Endothelial cell of umbilical vein (primary cell): ENCODE results near the gene SSH2. TPM values are rescaled to one million over a fixed set of nuclear protein-coding genes. Genes with fewer than 3 reads are reported as not detected.

ENCODE experiments used
- BruUV-seq: library from RNA; stranded (reverse); fragments of 400-500 nt; replicated peaks from 2 replicates; lab custom pipeline; 2021; lab: Mats Ljungman, UMichigan
- CTCF ChIA-PET: fragments of 300-600, 350-600 bp; sonication (Branson Sonifier 250); formaldehyde crosslinking; loops from one replicate; lab custom pipeline; 2021; ENCODE audit warnings: antibody characterized with exemption, inconsistent platforms; lab: Charles Lee
- POLR2A ChIA-PET: fragments of 300-600, 350-600 bp; sonication (Branson Sonifier 250); formaldehyde crosslinking; loops from one replicate; lab custom pipeline; 2021; ENCODE audit warnings: antibody characterized with exemption, inconsistent platforms; lab: Charles Lee
- DNase-seq: peaks from one replicate; pipeline ENCODE4 v3.0.0-alpha.2; 2011; ENCODE audit warnings: low read depth, low spot score
- FAIRE-seq: peaks from 2 replicates; lab custom pipeline; 2011; peaks lifted over from hg19 to GRCh38; lab: Jason Lieb, UNC
- H2AFZ ChIP-seq: 2 replicates; pipeline ENCODE4 v1.6.0; 2012; ENCODE audit warnings: low read depth, low read length, control low read depth, inconsistent platforms
- H3K27ac ChIP-seq: 2 replicates; pipeline ENCODE4 v1.5.1; 2011; ENCODE audit warnings: low read depth, mild to moderate bottlenecking, control low read depth, low read length, moderate library complexity; ENCODE audit not compliant: insufficient read depth
- H3K27me3 ChIP-seq, 2 experiments: 2 replicates each; pipeline versions ENCODE4 v1.6.0 to v1.6.1; 2011; ENCODE audit warnings: low read length in 2 of 2, mixed read lengths in 1 of 2; ENCODE audit not compliant: control insufficient read depth in 2 of 2, insufficient read depth in 2 of 2
- H3K36me3 ChIP-seq, 2 experiments: 2 replicates in 1 of 2; 3 replicates in 1 of 2; pipeline ENCODE4 v1.5.1; 2011; ENCODE audit warnings: low read length in 2 of 2, mild to moderate bottlenecking in 1 of 2, moderate library complexity in 1 of 2; ENCODE audit not compliant: control insufficient read depth in 2 of 2, insufficient read depth in 2 of 2; ENCODE audit errors: extremely low read depth in 1 of 2
- H3K4me1 ChIP-seq: 3 replicates; pipeline ENCODE4 v1.5.1; 2011; ENCODE audit warnings: mild to moderate bottlenecking, low read length; ENCODE audit not compliant: control insufficient read depth, insufficient read depth; ENCODE audit errors: extremely low read depth
- H3K4me2 ChIP-seq: 2 replicates; pipeline ENCODE4 v1.6.1; 2011; ENCODE audit warnings: low read length, control low read depth, mixed read lengths; ENCODE audit not compliant: insufficient read depth
- H3K4me3 ChIP-seq, 3 experiments: fragments of 200-600 bp in 1 of 3; sonication (generic), shearing (Covaris generic) in 1 of 3; replicated peaks in 1 of 3; 2 replicates each; pipeline ENCODE4 v1.5.1; 2011 to 2016; ENCODE audit warnings: control low read depth in 3 of 3, low read length in 3 of 3, mild to moderate bottlenecking in 2 of 3, inconsistent platforms in 1 of 3, low read depth in 1 of 3, moderate library complexity in 1 of 3; ENCODE audit not compliant: insufficient read depth in 1 of 3
- H3K79me2 ChIP-seq: 2 replicates; pipeline ENCODE4 v1.6.0; 2012; ENCODE audit warnings: low read length, inconsistent platforms; ENCODE audit not compliant: control insufficient read depth, insufficient read depth
- H3K9ac ChIP-seq: replicated peaks from 2 replicates; pipeline ENCODE3; 2011; ENCODE audit warnings: low read length, control low read depth; ENCODE audit not compliant: insufficient read depth; ENCODE audit errors: extremely low read depth
- H3K9me1 ChIP-seq: replicated peaks from 3 replicates; pipeline ENCODE4 v1.6.0; 2011; ENCODE audit warnings: mild to moderate bottlenecking, low read length; ENCODE audit not compliant: control insufficient read depth, insufficient read depth; ENCODE audit errors: extremely low read depth
- H3K9me3 ChIP-seq: replicated peaks from 2 replicates; pipeline ENCODE4 v1.5.1; 2012; ENCODE audit warnings: low read length, inconsistent platforms; ENCODE audit not compliant: control insufficient read depth, insufficient read depth
- H4K20me1 ChIP-seq: replicated peaks from 2 replicates; pipeline ENCODE3; 2011; ENCODE audit warnings: mild to moderate bottlenecking, low read length; ENCODE audit not compliant: control insufficient read depth, insufficient read depth; ENCODE audit errors: extremely low read depth
- EZH2 ChIP-seq: IDR thresholded peaks from 2 replicates; pipeline ENCODE4 v1.6.1; 2012; ENCODE audit warnings: borderline replicate concordance, low read depth, mild to moderate bottlenecking, moderate library complexity, low read length, inconsistent platforms; ENCODE audit not compliant: severe bottlenecking
- FOS ChIP-seq: IDR thresholded peaks from 2 replicates; pipeline ENCODE4 v1.6.1; 2011; ENCODE audit warnings: mild to moderate bottlenecking, low read length, moderate library complexity, borderline replicate concordance; ENCODE audit not compliant: insufficient read depth
- GATA2 ChIP-seq: IDR thresholded peaks from 2 replicates; pipeline ENCODE4 v1.7.0; 2011; ENCODE audit warnings: low read depth, mild to moderate bottlenecking, moderate library complexity, mixed read lengths, low read length; ENCODE audit not compliant: insufficient read length, insufficient read depth
- JUN ChIP-seq: IDR thresholded peaks from 2 replicates; pipeline ENCODE4 v1.6.1; 2011; ENCODE audit warnings: borderline replicate concordance, low read depth; ENCODE audit not compliant: insufficient read length, insufficient read depth
- MYC ChIP-seq: IDR thresholded peaks from one replicate; pipeline ENCODE4 v1.6.1; 2011; ENCODE audit warnings: mild to moderate bottlenecking, low read depth, low read length
- POLR2A ChIP-seq: IDR thresholded peaks from 2 replicates; pipeline ENCODE4 v1.6.1; 2012; ENCODE audit warnings: low read depth, mild to moderate bottlenecking, control low read depth, low read length
- POLR2AphosphoS5 ChIP-seq: IDR thresholded peaks from 2 replicates; pipeline ENCODE4 v1.6.1; 2012; ENCODE audit warnings: low read depth, mild to moderate bottlenecking, control low read depth, low read length, moderate library complexity; ENCODE audit not compliant: insufficient read depth
- dilution Hi-C: fragments of 300-500 bp; cut with MboI; formaldehyde crosslinking; loops from one replicate; pipeline ENCODE4 v1.15.0; 2019; ENCODE audit warnings: low sequenced_read_pairs; ENCODE audit not compliant: extremely low pct_ligation_motif_present
- intact Hi-C: fragments of 100-400 bp; cut with micrococcal nuclease; formaldehyde crosslinking; loops from one replicate; pipeline ENCODE4 v1.10.0; 2022
- polyA plus RNA-seq, 4 experiments: library from polyadenylated mRNA; depleted of rRNA in 3 of 4; stranded (reverse) in 3 of 4; unstranded in 1 of 4; fragments of >200 nt; gene quantifications; 2 replicates each; pipeline versions ENCODE4 v1.2.1 to v1.2.3, GENCODE V29; 2011 to 2012; ENCODE audit warnings: missing spikeins in 1 of 4
- total RNA-seq: library from RNA; stranded (reverse); gene quantifications from 2 replicates; pipeline ENCODE4 v1.2.3, GENCODE V29; 2021
- TF ChIP-seq, protein P1 (sequence below), 2 donors: IDR thresholded peaks; 1 replicate in 1 of 2; 2 replicates in 1 of 2; pipeline ENCODE4 v1.5.1; 2011; ENCODE audit warnings: low read length in 2 of 2, mild to moderate bottlenecking in 2 of 2, moderate library complexity in 2 of 2, control low read depth in 1 of 2, inconsistent platforms in 1 of 2, low read depth in 1 of 2; ENCODE audit not compliant: insufficient read depth in 1 of 2; ENCODE audit errors: extremely low read depth in 1 of 2
- TF ChIP-seq, protein P2 (sequence below): IDR thresholded peaks from 2 replicates; pipeline ENCODE4 v1.6.1; 2011; ENCODE audit not compliant: insufficient read depth, insufficient read length

Gene SSH2
- total and polyA plus RNA-seq, 2 donors (not counting 3 experiments of a cell fraction or from before 2014, with no cell fraction given) = 24.6 to 60.9 TPM

GRCh38 chr17:29885031-29885640 lies 44.9 kb downstream of the SSH2 start:
- no peak overlapping the region for H3K27ac ChIP-seq
- H3K79me2 ChIP-seq = peaks cover 15% of the 10 kb centered on the region
- H3K9me1 ChIP-seq = no peaks in the 10 kb centered on the region
- intact Hi-C loops (no loop called here), dilution Hi-C loops (no loop called here)
- no peak overlapping the region for H3K4me3 ChIP-seq
- no peak overlapping the region for H2AFZ ChIP-seq
- no peak overlapping the region for H3K9ac ChIP-seq
- ChIA-PET CTCF (interaction anchor here (0.6 to 1.1 kb wide), 4 partner anchors 24 to 279 kb away, joined by 3 to 4 read pairs (median 3); partner anchors contain the start of gene SSH2), POLR2A (no interaction called here)
- FAIRE-seq = no peak
- no peaks in the 10 kb centered on the region for H3K9me3 ChIP-seq
- no TSS peak for BruUV-seq
- no peak for DNase-seq
- H3K27me3 ChIP-seq = no peaks in the 10 kb centered on the region
- no peaks in the 10 kb centered on the region for H3K36me3 ChIP-seq
- peaks cover 4% of the 10 kb centered on the region for H4K20me1 ChIP-seq
- TF ChIP-seq, protein P1, sequence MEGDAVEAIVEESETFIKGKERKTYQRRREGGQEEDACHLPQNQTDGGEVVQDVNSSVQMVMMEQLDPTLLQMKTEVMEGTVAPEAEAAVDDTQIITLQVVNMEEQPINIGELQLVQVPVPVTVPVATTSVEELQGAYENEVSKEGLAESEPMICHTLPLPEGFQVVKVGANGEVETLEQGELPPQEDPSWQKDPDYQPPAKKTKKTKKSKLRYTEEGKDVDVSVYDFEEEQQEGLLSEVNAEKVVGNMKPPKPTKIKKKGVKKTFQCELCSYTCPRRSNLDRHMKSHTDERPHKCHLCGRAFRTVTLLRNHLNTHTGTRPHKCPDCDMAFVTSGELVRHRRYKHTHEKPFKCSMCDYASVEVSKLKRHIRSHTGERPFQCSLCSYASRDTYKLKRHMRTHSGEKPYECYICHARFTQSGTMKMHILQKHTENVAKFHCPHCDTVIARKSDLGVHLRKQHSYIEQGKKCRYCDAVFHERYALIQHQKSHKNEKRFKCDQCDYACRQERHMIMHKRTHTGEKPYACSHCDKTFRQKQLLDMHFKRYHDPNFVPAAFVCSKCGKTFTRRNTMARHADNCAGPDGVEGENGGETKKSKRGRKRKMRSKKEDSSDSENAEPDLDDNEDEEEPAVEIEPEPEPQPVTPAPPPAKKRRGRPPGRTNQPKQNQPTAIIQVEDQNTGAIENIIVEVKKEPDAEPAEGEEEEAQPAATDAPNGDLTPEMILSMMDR (IDR thresholded peaks at IDR 0.05; ENCODE audit: extremely low read depth in 1 of 2, insufficient read depth in 1 of 2, low read depth in 1 of 2, low read length in 2 of 2) = no peak
- TF ChIP-seq GATA2 (no peak), EZH2 (no peak), POLR2A (no peak), FOS (no peak), POLR2AphosphoS5 (no peak), JUN (no peak), MYC (no peak)
- TF ChIP-seq, protein P2, sequence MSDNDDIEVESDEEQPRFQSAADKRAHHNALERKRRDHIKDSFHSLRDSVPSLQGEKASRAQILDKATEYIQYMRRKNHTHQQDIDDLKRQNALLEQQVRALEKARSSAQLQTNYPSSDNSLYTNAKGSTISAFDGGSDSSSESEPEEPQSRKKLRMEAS = no peak
- no peak overlapping the region for H3K4me2 ChIP-seq
- H3K4me1 ChIP-seq = peaks cover 11% of the 10 kb centered on the region
